H1 (cell line): ENCODE results near the gene GEN1. TPM values are rescaled to one million over a fixed set of nuclear protein-coding genes. Genes with fewer than 3 reads are reported as not detected.

Experiments
- CEBPB ChIP-seq: IDR thresholded peaks from 2 replicates; pipeline ENCODE4 v1.6.1; 2012; ENCODE audit warnings: low read depth, low read length
- FOSL1 ChIP-seq: IDR thresholded peaks from 2 replicates; pipeline ENCODE4 v1.6.1; 2011; ENCODE audit warnings: mild to moderate bottlenecking, low read depth, low read length, moderate library complexity; ENCODE audit not compliant: insufficient read depth
- MAFK ChIP-seq: IDR thresholded peaks from 2 replicates; pipeline ENCODE4 v1.6.1; 2012; ENCODE audit warnings: low read depth, mild to moderate bottlenecking, improper control_type of control experiment, low read length
- POLR2AphosphoS5 ChIP-seq: IDR thresholded peaks from 2 replicates; pipeline ENCODE4 v1.6.1; 2011; ENCODE audit warnings: low read depth, low read length
- RNF2 ChIP-seq: fragments of 200-900, 300-1000 bp; sonication (generic); IDR thresholded peaks from 2 replicates; pipeline ENCODE4 v1.7.1; 2016; ENCODE audit warnings: borderline replicate concordance, low read depth, mild to moderate bottlenecking, antibody characterized with exemption, low read length; ENCODE audit not compliant: poor library complexity, severe bottlenecking; ENCODE audit errors: missing control alignments
- SAP30 ChIP-seq: fragments of 300-600 bp; sonication (generic); IDR thresholded peaks from 2 replicates; pipeline ENCODE4 v1.7.1; 2012; ENCODE audit warnings: low read length, moderate library complexity, mild to moderate bottlenecking, inconsistent platforms; ENCODE audit not compliant: insufficient read depth, insufficient replicate concordance
- TCF12 ChIP-seq: IDR thresholded peaks from 2 replicates; pipeline ENCODE4 v1.6.1; 2011; ENCODE audit warnings: low read depth, mild to moderate bottlenecking, low read length
- TEAD4 ChIP-seq: IDR thresholded peaks from 2 replicates; pipeline ENCODE4 v1.6.1; 2012; ENCODE audit warnings: low read depth, low read length, inconsistent platforms, mixed read lengths
- polyA plus RNA-seq, 7 experiments: library from polyadenylated mRNA; depleted of rRNA in 3 of 7; stranded (reverse) in 5 of 7; unstranded in 2 of 7; fragments of >200 nt in 5 of 7; fragments of 200-250 nt in 2 of 7; gene quantifications; 1 replicate in 5 of 7; 2 replicates in 1 of 7; 4 replicates in 1 of 7; pipeline versions ENCODE4 v1.2.1 to v1.2.3, GENCODE V29; 2011 to 2013; ENCODE audit warnings: missing spikeins in 2 of 7, mixed read lengths in 2 of 7
- total RNA-seq: library from RNA; stranded (reverse); fragmentation: NEBNext Ultra II Directional; extraction: Animal tissue kit (Norgen Biotek cat#: 25700); gene quantifications from 2 replicates; pipeline ENCODE4 v1.2.1, GENCODE V29; 2021

Gene GEN1
- total and polyA plus RNA-seq, 2 of the 8 experiments (the other 6 are each of a cell fraction or from before 2014, with no cell fraction given) = 6.9 to 19.2 TPM

GRCh38 chr2:17709897-17710296 is 44.0 kb upstream of the GEN1 start (continued):
- no peak for TF ChIP-seq TEAD4
- no peak for TF ChIP-seq MAFK
- no peak for TF ChIP-seq TCF12
- TF ChIP-seq CEBPB = no peak
- no peak for TF ChIP-seq SAP30
- TF ChIP-seq RNF2 = no peak
- TF ChIP-seq FOSL1 = no peak
- no peak for TF ChIP-seq POLR2AphosphoS5
- TF ChIP-seq, all 59 proteins: peak for 0
